ENCODE measurements around the gene GAB2.

The GAB2 gene

DNA sequence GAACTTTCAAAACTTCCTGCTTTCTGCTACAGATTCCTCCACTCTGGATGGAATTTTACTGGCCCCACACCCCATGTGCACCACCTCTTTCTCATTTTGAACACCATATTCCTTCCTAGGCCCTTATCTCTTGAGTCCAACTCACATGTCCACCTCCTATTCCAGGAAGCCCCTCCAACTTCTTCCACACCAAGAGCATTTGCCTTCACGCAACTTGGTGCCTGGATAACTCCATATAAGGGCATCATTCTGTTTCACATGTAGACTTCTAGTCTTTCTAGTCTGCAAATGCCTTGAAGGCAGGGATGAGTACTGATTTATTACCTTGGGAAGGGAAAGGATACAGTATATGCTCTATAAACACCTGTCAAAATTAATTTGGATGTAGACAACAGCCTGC is 17.5 kb downstream of the GAB2 start:
- TF ChIP-seq, protein P1, sequence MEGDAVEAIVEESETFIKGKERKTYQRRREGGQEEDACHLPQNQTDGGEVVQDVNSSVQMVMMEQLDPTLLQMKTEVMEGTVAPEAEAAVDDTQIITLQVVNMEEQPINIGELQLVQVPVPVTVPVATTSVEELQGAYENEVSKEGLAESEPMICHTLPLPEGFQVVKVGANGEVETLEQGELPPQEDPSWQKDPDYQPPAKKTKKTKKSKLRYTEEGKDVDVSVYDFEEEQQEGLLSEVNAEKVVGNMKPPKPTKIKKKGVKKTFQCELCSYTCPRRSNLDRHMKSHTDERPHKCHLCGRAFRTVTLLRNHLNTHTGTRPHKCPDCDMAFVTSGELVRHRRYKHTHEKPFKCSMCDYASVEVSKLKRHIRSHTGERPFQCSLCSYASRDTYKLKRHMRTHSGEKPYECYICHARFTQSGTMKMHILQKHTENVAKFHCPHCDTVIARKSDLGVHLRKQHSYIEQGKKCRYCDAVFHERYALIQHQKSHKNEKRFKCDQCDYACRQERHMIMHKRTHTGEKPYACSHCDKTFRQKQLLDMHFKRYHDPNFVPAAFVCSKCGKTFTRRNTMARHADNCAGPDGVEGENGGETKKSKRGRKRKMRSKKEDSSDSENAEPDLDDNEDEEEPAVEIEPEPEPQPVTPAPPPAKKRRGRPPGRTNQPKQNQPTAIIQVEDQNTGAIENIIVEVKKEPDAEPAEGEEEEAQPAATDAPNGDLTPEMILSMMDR (conservative IDR thresholded peaks at IDR 0.05): no peak
- TF ChIP-seq ZFX (IDR thresholded peaks at IDR 0.05): no peak
- H3K27ac ChIP-seq: no peak overlapping the region

DNA sequence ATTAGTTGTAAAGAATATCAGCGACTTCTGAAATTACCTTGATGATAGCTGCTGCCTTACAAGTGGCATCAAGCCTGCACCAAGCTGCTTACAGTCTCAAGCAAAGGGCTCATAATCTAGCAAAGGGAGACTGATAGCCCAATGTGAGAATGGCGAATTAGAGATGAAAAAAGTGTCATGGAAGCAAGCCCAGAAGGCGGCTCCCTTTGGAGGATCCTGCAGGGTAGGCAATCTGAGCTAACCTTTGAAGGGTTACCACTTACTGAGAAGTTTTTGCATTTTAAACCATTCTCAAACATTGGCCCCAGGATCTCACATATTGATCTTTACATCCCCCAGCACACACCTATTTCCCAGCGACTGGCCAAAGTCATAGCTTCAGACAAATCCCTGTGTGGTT is 18.5 kb downstream of the GAB2 start:
- H3K27ac ChIP-seq: no peak overlapping the region
- TF ChIP-seq ZFX (IDR thresholded peaks at IDR 0.05): no peak
- TF ChIP-seq, protein P1 (conservative IDR thresholded peaks at IDR 0.05): no peak

DNA sequence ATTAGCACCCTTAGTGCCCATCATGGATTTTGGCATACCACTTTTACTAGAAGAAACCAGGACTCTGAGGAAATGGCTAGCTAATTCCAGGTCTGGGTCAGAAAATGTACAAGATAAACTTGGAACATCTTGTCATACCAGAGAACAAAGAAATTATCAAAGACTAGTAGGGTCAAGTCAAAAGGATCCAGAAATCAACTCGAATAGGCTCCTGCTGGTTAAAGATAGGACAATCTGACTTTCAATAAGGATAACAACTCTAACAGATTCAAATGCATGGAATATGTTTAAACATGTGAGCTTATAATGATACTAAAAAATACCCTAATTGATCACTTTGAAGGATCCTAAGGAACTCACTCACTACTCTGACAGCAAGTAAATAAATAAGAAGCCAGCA is 18.9 kb downstream of the GAB2 start:
- no peak for TF ChIP-seq ZFX (IDR thresholded peaks at IDR 0.05)
- TF ChIP-seq, protein P1 (conservative IDR thresholded peaks at IDR 0.05): no peak
- no peak overlapping the region for H3K27ac ChIP-seq

DNA sequence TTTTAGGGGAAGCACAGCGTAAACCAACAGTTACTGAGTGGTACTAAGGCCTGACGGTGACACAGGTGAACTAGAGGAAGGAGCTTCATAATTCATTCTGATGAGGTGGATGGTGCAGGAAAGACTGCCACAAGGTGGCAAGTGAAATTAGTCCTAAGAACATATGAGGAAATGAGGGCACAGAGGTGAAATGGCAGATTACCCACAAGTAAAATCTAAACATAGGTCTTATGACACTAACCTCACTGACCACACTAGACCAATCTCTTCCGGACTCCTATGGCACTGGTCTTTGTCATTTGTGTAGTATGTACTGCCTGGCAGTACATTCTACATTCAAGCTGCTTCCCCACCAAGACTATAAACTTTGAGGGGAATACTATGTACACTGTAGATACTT is 20.2 kb downstream of the GAB2 start:
- no peak overlapping the region for H3K27ac ChIP-seq
- TF ChIP-seq, protein P1 (conservative IDR thresholded peaks at IDR 0.05): no peak
- TF ChIP-seq ZFX (IDR thresholded peaks at IDR 0.05): no peak

DNA sequence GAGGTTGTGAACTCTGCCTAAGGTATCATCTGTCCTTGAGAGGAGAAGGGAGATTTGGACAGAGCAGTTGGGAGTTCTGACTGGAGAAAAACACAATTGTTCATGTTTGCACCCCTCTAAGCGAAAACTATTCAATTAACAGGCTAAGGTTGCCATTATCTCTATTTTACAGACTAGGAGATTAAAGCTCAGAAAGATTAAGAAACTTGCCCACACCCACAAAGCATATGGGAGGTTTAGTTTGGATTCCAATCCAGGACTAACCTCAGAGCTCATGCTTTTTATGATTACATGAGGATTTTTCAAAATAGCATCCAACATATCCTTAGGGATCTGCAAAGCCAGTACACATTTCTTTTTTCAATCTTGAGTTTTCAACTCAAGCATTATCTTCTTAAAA is 22.0 kb downstream of the GAB2 start:
- TF ChIP-seq, protein P1 (conservative IDR thresholded peaks at IDR 0.05): no peak
- TF ChIP-seq ZFX (IDR thresholded peaks at IDR 0.05): no peak

DNA sequence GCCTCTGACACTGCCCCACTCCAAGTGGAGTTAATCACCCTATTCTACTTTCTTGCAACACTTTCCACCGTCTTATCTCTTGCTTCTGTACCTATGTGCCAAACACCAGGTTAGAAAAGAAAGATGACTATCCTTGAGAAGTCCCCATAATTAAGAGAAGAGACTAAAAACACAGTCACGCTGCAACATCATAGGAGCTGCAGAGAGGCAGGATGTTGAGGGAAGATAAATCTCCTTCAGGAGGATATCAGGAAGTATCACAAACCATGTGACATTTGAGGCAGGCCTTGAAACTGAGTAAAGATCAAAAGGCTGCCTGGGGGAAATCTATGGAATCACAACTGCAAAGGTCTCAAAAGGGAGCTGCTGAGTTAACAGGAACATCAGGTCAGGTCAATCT is 24.8 kb downstream of the GAB2 start:
- TF ChIP-seq ZFX (IDR thresholded peaks at IDR 0.05): no peak
- TF ChIP-seq, protein P1 (conservative IDR thresholded peaks at IDR 0.05): no peak
- H3K27ac ChIP-seq: no peak overlapping the region

More for the DNA sequence above, 22.0 kb downstream of the GAB2 start:
- no peak overlapping the region for H3K27ac ChIP-seq

DNA sequence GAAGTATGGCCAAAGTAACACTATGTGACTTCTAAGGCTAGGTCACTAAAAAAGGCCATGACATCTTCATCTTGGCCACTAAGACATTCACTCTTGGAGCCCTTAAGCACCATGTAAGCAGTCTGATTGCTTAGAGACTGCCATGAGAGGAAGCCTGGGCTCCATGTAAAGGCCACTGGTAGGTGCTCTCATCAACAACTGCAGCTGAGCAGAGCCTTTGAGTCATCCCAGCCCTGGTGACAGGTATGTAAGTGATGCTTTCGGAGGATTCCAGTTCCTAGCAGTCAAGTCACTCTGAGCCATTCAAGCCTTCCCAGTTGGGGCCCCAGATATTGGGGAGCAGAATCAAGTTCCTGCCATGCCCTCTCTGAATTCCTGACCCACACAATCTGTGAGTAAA is 26.2 kb downstream of the GAB2 start:
- H3K27ac ChIP-seq: no peak overlapping the region
- TF ChIP-seq, protein P1 (conservative IDR thresholded peaks at IDR 0.05): no peak
- no peak for TF ChIP-seq ZFX (IDR thresholded peaks at IDR 0.05)
